ENCODE data around the gene EIF4G3.
A peak's percentile ranks its signal among the peaks of the same experiment; 100 is the strongest.

EIF4G3 gene

DNA sequence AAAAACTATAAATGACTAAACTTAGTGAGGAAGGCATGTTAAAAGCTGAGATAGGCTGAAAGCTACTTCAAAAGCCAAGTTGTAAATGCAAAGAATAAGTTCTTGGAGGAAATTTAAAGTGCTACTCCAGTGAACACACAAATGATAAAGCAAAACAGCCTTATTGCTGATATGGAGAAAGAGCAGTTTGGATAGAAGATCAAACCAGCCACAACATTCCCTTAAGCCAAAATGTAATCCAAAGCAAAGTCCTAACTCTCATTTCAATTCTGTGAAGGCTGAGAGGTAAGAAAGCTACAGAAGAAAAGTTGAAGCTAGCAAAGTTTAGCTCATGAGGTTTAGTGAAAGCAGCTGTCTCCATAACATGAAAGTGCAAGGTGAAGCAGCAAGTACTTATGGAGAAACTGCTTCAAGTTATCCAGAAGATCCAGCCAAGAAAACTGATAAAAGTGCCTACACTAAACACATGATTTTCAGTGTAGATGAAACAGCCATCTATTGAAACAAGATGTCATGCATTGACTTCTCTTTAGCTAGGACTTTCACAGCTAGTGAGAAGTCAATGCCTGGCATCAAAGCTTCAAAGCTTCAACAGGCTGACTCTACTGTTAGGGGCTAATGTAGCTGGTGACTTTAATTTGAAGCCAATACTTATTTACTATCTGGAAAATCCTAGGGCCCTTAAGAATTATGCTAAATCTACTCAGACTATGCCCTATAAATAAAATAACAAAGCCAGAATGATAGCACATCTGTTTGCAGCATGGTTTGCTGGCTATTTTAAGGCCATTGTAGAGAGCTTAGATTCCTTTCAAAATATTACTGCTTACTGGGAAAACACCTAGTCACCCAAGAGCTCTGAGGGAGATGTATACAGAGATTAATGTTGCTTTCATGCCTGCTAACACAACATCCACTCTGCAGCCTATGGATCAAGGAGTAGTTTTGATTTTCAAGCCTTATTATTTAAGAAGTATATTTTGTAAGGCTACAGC is 188.6 kb downstream of the EIF4G3 start:
- DNase-seq, result no peak

GRCh38 chr1:20983297-20983889 is 193.3 kb downstream of the EIF4G3 start:
- DNase-seq, result no peak

GRCh38 chr1:20982316-20982715 is 194.4 kb downstream of the EIF4G3 start:
- DNase-seq, result no peak

DNA sequence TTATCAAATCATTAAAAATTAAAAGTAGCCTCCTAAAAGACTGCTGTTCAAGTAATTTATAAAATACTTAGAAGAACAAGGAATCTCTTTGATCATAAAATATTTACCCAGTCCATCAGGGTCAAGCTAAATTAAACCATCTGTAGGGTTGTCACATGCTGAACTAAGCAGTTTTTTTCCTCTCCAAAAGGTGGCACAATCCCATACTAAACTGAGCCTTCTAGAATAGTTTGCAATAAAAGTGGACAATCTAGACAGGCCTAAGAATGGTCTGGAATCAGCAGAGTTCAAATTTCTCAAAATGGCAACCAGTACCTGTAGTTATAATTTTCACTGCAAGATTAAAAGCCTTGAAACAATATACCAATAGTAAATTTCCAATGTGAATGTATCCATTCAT is 194.8 kb downstream of the EIF4G3 start:
- no peak for DNase-seq

DNA sequence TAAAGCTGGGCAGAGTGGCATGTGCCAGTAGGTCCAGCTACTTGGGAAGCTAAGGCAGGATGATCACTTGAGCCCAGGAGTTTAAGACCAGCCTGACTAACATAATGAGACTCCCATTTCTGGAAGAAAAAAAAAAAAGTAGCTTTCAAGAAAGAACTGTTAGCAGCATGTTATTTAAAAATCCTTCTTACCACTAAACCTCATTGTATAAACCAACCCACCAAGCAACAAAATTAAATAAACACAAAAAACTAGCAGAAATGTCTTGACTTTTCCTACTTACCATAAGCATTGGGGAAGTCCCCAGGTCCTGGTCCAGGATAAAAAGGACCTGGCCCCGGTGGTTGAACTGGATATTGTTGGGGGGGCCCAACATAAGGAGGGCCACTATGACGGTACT is 196.6 kb downstream of the EIF4G3 start:
- no peak for DNase-seq

DNA sequence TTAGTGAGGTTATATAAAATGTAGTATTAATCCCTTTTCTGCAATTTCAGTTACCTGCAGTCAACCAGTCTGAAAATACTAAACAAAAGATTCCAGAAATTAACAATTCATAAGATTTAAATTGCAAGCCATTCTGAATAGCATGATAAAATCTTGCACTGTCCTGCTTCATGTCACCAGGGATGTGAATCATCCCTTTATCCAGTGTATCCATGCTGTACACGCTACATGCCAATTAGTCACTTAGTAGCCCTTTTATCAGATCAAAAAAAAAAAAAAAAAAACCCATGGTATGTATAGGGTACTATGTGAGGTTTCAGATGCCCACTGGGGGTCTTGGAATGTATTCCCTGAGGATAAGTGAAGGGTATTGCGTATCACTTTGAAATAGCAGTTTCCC is 198.3 kb downstream of the EIF4G3 start:
- DNase-seq, result no peak

GRCh38 chr1:20975668-20976067 is 201.0 kb downstream of the EIF4G3 start:
- no peak for DNase-seq

GRCh38 chr1:20974951-20975350 is 201.7 kb downstream of the EIF4G3 start:
- DNase-seq, result no peak

DNA sequence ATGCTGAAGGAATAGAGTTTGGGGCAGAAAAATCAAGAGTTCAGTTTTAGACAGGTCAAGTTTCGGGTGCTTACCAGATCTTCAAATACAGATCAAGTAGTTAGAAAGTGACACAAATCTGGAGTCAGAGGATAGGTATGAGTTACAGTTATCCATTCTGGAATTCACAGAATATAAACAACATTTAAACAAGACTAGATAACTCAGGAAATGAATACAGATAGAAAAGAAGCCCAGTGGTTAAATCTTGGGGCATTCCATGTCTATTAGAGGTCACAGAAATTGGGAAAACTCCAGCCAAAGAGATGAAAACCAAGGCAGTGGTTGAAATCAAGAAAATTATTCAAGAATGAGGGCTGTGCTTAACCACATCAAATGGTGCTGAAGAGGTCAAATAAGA is 202.6 kb downstream of the EIF4G3 start:
- DNase-seq, result no peak

- DNase-seq, result no peak
These were observed 203.8 kb downstream of the EIF4G3 start for GRCh38 chr1:20972855-20973254.

DNA sequence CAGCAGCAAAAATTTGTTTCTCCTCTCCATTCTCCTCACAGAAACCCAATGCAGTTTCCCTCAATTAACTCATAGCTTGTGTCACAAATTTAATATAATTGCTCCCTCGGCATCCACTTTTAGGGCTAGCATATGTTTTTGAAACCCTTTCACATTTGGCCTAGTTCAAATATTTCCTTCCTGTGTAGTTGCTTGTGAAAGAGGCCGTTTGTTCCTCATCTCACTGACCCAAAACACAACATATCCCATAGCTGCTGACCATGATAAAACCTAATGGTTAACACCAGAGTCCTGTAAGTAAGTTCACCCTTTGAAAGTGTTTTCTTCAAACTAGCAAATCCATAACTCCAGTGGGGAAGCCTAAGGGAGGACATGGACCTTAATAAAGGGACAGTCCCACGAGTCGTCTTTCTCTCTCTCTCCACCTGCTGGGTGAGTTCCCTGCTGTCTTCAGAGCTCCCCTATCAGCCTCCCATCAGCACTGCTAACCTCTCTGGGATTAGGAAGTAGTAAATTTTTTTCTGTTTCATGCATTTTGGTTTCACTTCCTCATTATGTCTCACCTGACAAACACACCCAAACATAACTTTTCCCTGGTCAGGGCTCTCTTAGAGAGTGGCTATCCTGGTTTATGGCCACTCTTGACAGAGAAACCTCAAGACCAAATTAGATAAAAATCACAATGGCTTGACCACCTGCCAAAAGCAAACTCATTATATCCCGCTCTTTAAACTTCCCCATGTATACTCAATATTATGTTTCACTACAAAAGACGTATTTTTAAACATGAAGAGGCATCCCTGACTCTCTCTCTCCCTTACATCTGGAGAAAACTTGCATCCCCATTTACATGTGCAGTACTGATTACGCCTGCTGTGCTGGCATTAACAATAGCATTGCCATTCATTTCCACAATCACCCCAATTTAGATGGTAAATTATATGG is 211.9 kb downstream of the EIF4G3 start:
- peak; percentile 47 to 86 for DNase-seq

DNA sequence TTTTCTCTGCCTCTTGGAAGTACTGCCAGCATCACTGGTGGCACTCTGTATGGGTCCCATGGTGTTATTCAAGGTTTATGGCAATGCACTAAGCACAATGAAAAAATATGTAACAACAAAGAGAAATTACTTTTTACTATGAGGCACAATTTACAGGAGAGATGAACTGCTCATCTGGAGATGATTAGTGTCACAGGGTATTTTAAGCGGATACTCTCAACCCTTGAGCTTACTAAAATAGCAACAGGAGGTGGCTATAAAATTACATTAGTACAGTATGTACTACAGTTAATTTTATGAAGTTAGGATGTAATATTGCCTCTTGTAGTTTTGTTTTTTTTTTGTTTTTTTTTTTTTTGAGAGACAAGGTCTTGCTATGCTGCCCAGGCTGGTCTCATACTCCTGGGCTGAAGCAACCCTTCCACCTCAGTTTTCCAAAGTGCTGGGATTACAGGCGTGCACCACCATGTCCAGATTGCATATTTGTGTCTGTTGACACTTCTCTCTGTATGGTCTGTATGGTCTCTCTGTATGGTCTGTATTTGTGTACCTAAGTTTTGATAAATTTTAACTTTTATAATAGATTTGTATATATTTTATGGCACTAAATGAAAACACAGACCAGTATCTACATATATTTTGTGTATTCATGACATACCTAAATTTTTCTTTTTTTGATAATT is 214.0 kb downstream of the EIF4G3 start:
- DNase-seq, result no peak

- DNase-seq, result no peak
These were observed 218.3 kb downstream of the EIF4G3 start for GRCh38 chr1:20958430-20958829.

GRCh38 chr1:20956272-20956671 is 220.4 kb downstream of the EIF4G3 start:
- no peak for DNase-seq

- no peak for DNase-seq
These were observed 226.0 kb downstream of the EIF4G3 start for GRCh38 chr1:20950679-20951078.

- no peak for DNase-seq
These were observed 226.7 kb downstream of the EIF4G3 start for GRCh38 chr1:20949871-20950590.

DNA sequence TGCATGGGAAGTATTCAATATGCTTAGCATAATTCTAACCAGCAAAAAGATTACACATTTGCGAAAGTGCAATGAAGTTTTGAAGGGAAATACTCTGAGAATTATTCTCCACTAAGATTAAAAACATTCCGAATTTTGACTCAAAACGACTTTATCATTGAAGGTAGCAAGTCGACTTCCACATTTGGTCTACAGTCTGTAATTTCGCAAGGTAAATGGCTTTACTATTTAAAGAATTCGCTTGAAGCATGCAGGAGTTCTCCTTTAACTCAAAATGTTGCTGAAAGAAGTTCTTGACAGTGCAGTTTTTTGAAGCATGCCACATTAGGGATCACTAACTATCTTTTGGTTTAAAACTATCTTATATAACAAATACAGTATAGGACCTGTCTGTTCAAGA is 228.6 kb downstream of the EIF4G3 start:
- DNase-seq, result no peak

DNA sequence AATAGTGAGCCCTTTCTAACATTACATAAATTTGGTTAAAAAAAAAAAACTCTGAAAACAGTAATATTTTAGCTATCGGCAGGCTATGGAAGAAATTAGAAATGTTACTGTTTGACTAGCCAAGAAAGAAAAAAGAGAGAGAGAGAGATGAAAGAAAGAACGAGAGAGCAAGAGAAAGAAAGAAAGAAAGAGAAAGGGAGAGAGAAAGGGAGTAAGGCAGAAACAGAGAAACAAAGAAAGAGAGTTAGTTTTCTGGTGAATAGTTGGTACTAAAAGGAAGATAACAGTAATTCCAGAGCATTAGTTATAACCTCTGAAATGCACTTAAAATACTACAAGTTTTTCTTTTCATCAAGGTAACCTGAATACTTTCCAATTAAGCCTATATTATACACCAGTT is 229.3 kb downstream of the EIF4G3 start:
- no peak for DNase-seq

DNA sequence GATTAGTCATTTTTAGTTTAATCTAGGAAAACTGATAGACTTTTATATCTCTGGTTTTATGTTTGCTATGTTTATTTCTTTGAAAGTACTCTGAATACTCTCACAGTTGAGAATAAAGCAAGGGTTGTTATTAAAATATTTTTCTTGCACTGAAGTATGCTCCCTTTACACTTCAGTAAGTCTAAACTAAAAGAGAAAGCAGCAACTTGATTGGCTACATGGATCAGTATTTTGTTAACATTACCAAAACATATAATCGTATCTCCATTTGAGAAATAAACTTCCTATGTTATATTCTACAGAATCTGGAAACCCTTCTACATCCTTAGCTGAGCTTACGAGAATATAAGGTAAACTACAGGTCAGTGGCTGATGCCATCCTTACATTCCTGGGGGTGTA is 240.1 kb downstream of the EIF4G3 start:
- DNase-seq, result no peak

DNA sequence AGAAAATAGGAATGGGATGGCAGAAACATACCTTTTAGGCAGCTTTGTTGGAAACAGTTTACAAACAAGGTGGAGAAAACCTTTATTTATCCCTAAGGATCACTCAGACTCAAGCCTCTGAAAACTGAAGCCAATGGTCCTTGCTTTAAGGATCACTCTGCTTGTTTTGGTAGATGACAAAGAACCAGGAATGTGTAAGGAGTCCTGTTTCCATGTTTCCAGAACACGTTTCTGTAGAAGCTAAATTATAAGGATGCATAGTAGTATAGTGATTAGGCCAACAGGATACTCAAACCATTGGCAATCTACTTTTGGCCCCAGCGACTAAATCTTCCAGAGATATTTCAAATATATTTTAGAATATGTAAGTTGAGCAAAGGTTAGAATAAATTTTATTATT is 240.5 kb downstream of the EIF4G3 start:
- no peak for DNase-seq

DNA sequence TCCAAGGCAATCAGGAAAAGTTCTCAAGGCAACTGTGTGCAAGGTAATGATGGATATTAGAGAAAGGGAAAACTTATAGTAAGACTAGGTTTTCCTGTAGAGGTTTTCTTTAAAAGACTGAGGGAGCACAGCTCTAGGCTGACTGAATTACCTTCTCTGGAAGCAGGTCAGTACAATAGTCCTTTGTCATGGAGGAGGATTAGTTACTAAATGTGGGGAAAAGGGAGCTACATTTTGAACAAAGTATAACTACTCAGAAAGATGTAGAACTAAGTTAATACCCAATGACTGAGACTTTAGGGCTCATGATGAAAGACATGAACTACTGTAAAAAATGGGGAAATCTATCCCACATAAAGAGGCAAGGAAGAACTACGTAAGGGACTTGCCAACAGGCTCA is 241.0 kb downstream of the EIF4G3 start:
- DNase-seq, result no peak

DNA sequence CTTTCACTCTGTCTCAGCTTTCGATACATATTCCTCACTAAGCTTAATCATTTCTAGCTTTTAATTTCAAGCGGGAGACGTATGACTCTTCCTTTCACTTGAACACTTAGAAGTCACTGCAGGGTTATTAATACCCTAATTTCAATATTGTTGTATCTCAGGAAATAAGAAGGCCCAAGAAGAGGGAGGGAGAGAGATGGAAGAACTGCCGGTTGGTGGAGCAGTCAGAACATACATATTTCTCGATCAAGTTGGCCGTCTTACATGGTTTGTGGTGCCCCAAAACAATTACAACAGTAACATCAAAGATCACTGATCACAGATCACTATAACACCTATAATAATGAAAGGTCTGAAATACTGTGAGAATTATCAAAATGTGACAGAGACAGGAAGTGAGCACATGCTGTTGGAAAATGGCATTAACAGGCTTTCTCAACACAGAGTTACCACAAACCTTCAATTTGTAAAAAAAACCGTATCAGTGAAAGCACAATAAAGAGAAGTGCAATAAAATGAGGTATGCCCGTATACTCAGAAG is 244.2 kb downstream of the EIF4G3 start:
- no peak for DNase-seq

All from SHP77 (cell line).